ENCODE data around the gene PLCH2.

The PLCH2 gene

GRCh38 chr1:2459757-2460156 lies 16.3 kb upstream of the PLCH2 start:
- peak; percentile 64 for DNase-seq (ENCODE audit: low read depth, low spot score)

- DNase-seq (ENCODE audit: low read depth, low spot score) = no peak
Observed at GRCh38 chr1:2460203-2460602, 15.9 kb upstream of the PLCH2 start.

DNA sequence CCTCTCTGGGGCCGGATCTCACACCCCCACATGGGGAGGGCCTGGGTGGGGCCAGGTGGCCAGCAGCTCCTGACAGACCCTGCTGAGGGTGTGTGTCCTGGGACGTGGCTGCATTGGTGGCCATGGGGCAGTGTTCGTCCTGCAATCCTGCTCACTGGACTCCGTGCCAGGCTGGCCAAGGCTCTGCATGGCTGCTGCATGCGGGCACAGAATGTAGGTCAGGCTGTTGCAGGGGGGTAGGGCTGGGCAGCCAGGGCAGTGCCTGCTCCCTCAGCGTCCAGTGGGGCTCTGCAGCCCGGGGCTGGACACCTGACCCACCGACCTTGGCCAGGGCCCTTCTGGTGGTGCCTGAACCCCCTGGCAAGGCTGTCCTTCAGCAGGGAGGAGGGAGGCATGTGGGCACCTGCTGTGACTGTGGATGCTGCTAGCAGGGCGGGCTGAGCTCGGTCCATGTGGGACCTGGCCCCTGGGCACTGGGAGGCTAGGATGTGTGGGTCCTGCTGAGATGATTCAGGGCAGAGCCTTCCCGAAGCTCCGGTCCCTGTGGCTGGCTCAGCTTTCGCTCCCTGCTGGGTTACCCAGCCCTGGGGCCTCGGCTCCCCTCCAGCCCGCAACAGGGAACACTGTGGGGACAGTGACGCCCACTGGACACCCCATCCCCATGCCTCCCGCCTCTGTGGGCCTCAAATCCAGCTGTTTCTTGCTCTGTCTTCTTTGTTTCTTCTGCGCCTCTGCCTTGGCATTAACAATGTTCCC lies 14.9 kb upstream of the PLCH2 start:
- no peak for DNase-seq (ENCODE audit: low read depth, low spot score)

DNA sequence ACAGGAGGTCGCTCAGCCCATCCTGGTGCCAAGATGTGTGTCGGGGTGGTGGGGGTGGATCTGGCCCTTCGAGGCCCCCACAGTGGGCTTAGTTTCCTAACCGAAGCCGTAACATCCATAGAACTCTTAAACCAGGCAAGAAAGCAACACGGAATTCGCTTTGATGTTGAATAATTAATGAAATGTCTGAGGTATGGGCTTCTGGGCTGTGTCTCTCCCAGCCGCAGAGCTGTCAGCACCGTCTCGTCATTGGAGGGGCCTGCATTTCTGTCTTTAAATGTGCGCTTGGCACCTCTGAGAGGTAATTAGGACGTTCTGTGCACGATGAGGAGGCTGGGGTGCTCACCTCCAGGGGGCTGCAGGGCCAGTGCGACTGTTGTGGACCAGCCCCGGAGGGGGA lies 13.3 kb upstream of the PLCH2 start:
- DNase-seq (ENCODE audit: low read depth, low spot score) = no peak

DNA sequence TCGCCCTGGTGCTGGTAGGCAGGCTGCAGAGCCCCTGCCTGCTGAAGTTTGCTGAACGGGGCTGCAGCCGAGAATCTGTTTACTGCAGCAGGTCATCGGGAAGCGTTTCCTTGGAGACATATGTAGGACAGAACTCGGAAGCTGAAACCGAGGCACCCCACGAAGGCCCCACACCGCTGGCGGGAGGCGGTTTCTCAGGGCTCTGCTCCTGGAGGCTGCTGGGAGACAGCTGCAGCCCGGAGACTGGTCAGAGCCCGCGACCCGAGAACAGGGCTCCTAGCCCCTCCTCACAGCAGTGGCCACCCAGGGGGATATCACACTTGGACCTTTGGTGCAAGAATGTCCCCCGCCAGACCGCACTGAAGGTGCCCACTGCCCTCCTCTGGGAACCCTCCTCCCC lies 12.7 kb upstream of the PLCH2 start:
- no peak for DNase-seq (ENCODE audit: low read depth, low spot score)

DNA sequence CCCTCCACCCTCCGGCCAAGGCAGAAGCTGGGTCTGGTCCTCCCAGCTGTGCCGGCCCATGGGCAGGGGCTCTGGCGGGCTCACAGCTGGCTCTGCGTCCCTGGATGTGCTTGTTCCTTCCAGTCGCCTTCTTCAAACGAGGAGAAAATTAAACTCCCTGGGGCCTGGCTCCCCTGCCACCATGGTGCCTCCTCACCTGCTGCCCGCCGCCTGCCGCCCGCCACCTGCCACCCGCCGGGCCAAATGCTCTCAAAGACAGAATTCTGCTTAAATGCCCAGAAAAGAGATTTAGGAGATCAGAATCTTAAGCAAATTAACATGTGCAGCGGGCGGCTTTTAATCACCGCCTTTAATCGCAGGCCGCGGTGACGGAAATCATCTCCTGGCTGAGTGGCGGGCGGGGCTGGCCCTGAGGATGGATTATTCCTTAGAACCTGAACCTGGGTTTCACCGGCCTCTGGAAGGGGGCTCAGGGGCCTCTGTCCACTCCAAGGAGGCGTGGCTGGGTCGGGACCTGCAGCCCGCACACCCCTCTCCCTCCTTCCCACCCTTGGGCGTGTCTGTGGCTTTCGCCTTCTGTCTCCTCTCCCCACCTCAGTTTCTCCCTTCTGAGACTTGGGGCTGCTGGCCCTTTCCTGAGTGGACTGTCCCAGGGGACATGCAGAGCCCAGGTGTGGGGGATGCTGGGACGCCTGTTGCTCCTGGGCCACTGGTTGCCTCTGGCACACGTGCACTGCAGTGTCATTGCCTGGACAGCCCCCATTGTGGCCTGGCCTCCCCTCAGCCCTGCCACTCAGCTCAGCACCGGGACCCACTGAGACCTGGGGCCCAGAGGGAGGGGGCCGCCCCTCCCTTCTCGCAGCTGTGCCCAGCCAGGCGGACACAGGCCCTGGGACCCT lies 10.5 kb upstream of the PLCH2 start:
- no peak for DNase-seq (ENCODE audit: low read depth, low spot score)

DNA sequence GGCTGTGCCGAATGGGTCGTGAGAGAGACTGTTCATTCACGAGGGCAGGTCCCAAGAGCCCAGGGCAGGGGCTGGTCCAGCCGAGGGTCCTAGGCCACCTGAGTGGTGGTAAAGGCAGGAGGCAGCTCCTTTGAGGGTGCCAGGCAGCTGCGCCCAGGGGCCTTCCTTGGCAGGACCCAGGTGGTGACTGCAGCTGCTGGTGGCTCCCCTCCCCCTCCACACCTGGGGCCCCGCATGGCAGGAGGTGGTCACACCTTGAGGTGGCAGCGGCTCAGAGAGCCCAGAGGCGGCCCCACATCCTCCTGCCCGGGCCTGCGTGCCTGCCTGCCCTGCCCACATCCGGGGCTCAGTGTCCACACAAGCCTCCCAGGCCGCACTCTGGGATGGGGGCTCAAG lies 9.8 kb upstream of the PLCH2 start:
- DNase-seq (ENCODE audit: low read depth, low spot score) = no peak

GRCh38 chr1:2466958-2467554 lies 9.0 kb upstream of the PLCH2 start:
- no peak for DNase-seq (ENCODE audit: low read depth, low spot score)

DNA sequence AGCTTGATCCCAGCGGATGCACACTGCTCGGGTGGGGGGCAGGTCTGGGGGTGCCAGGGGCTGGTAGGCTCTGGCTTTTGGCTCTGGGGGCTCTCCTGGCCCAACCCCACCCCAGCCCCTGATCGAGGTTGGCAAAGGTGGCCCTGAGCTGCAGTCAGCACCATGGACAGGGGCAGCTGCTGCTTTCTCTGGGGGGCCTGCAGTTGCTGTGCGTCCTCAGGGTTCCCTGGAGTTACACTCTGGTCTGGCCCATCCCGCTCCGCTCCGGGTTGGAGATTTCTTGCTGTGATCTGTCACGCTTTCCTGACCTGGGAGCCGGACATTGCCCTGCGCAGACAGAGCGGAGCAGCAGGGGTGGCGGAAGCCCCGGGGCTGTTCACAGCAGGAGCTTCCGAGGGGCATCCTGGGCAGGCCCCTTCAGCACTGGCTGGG lies 8.0 kb upstream of the PLCH2 start:
- DNase-seq (ENCODE audit: low read depth, low spot score) = peak; percentile 74

DNA sequence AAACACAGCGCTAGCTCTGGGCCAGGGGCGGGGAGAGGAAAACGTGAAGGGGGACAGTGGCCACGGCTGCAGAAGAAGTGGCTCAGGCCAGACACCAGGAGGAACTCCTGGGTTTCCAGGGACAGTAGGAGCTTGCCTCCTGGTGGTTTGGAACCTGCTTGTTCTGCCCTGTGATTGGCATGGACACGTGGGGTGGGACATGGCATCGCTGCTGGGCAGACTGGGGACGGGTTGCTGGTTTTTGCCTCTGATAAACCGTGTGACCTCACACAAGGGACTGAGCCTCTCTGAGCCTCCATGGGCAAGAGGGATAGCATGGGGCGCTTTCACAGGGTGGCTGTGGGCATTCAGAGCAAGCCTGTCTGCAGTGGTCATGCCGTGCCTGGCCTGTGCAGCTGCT lies 7.5 kb upstream of the PLCH2 start:
- no peak for DNase-seq (ENCODE audit: low read depth, low spot score)

- no peak for DNase-seq (ENCODE audit: low read depth, low spot score)
Observed at GRCh38 chr1:2469103-2469940, 6.8 kb upstream of the PLCH2 start.

GRCh38 chr1:2470290-2471158 lies 5.6 kb upstream of the PLCH2 start:
- no peak for DNase-seq (ENCODE audit: low read depth, low spot score)

- no peak for DNase-seq (ENCODE audit: low read depth, low spot score)
Observed at GRCh38 chr1:2471159-2471471, 5.0 kb upstream of the PLCH2 start.

GRCh38 chr1:2471587-2472001 lies 4.5 kb upstream of the PLCH2 start:
- no peak for DNase-seq (ENCODE audit: low read depth, low spot score)

- DNase-seq (ENCODE audit: low read depth, low spot score) = no peak
Observed at GRCh38 chr1:2472109-2472508, 4.0 kb upstream of the PLCH2 start.

DNA sequence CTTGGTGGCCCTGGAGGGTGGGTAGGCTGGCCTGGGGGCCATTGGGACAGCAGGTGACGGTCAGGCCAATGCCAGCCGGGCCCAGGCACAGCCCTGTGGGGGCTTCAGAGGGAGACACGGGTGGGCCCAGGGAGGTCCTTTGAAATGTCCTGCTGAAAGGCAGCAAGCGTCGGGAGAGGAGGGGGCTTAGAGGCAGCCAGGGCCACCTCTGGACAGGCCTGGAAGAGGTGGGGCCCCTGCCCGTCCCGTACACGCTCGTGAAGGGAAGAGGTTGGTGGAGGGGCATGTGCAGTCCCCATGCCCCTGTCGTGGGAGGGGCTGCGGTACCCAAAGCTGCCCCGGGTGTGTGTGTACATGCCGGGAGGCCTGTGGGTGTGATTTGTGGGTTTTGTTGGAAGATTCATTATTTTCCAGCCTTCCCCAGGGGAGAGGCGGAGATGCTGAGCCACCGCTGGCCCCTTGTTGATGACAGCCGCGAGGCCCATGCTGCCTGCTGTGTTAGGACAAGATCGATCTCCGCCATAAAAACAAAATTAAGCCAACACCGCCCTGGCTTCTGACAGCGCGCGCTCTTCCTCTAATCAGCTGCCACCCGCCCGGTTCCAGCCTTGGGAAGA lies 3.4 kb upstream of the PLCH2 start:
- no peak for DNase-seq (ENCODE audit: low read depth, low spot score)

- no peak for DNase-seq (ENCODE audit: low read depth, low spot score)
Observed at GRCh38 chr1:2473198-2473597, 2.9 kb upstream of the PLCH2 start.

DNA sequence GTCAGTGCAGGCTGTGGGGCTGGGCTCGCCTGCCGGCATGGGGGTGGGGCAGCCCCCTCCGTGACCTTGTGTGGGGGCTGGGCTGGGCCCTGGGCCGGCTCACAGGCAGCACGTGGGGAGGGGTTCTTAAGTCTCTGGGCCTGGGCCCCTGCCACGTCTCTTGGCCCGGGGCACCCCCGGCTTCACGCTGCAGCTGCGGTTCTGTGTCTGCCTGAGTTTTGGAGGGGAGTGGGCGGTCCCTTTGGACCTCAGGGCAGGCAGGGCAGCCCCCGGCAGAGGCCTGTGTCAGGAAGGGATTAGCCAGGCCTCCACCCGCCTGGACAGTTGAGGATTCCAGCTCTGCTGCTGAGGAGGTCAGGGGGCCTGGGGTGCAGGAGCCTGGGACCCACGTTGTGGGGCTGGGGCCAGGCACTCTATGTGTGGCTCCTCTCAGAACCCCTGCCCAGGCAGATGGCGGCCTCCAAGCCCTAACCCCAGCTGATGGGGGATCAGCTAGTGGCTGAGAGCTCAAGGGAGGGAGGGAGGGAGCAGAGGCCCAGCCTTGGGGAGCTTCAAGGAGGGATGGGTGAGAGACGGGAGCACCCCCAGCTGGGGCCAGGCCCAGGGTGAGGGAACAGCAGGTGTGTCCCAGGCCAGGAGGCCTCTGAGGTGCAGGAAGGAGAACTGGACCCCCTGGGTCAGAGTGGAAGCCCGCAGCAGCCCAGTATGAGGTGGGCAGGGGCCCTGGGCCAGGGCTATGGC lies 1.8 kb upstream of the PLCH2 start:
- DNase-seq (ENCODE audit: low read depth, low spot score) = no peak

DNA sequence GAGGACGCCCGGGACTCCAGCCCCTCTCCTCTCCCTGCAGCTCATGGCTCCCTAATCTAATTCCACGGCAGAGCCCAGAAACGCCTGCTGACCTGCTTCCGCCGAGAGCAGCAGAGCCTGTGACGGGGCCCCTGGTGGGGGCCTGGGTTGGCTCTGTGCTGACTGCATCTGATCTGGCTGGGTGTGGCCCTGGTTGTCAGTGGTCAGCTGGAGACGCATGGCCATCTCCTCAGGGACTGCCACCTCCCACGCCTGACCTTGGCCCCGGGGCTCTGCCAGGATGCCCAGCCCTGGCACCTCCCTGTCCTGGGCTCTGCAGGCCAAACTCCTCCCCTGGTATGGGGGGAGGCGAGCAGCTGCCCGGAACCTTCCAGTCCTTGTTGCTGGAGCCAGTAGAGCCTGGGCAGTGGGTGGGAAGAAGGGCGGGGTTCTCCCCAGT lies 1.1 kb upstream of the PLCH2 start:
- DNase-seq (ENCODE audit: low read depth, low spot score) = no peak

DNA sequence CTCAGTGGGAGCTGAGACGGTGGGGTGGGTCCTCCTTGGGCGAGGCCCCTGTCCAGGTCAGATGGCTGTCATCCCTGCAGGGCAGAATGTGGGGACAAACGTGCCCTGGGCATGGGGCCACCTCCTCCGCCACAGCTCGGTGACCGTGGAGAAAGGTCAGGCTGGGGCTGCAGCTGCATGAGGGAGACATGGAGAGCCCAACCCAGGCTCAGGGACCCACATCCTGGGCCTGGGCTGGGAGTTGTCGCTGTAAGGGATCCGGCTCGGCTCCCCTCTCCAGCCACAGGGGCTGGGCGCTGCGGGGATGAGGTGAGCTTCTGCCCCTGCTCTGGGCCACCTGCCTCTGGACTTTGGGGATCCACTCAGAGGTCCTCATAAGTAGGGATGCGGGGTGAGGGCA lies 518 bp upstream of the PLCH2 start:
- no peak for DNase-seq (ENCODE audit: low read depth, low spot score)
